Mesothelial cell of epicardium (in vitro differentiated cells): Measurements from ENCODE around the gene MEAK7. TPM values are rescaled to one million over a fixed set of nuclear protein-coding genes. Genes with fewer than 3 reads are reported as not detected.

Experiments
- DNase-seq, 2 experiments: peaks; one replicate each; pipeline ENCODE4 v3.0.0; 2021; ENCODE audit warnings: low spot score in 2 of 2; ENCODE audit not compliant: unreplicated experiment in 2 of 2
- H3K27ac Mint-ChIP-seq: 2 replicates; pipeline ENCODE4 v1.8.0; 2021; ENCODE audit warnings: mixed read lengths
- H3K27me3 Mint-ChIP-seq: 2 replicates; pipeline ENCODE4 v1.8.0; 2021; ENCODE audit warnings: low read depth, mixed read lengths
- H3K36me3 Mint-ChIP-seq: 2 replicates; pipeline ENCODE4 v1.8.0; 2021; ENCODE audit warnings: mixed read lengths
- H3K4me1 Mint-ChIP-seq: 2 replicates; pipeline ENCODE4 v1.8.0; 2021; ENCODE audit warnings: mixed read lengths
- H3K4me3 Mint-ChIP-seq: 2 replicates; pipeline ENCODE4 v1.8.0; 2021; ENCODE audit warnings: mild to moderate bottlenecking, moderate library complexity, mixed read lengths
- H3K9me3 Mint-ChIP-seq: 2 replicates; pipeline ENCODE4 v1.8.0; 2021; ENCODE audit warnings: mixed read lengths
- CTCF ChIP-seq: fragments of 200-600 bp; sonication (generic); IDR thresholded peaks from one replicate; pipeline ENCODE4 v1.5.0; 2021; ENCODE audit warnings: antibody characterized with exemption; ENCODE audit not compliant: unreplicated experiment
- total RNA-seq: library from RNA; stranded (reverse); gene quantifications from 3 replicates; pipeline ENCODE4 v1.2.1, GENCODE V29; 2021

MEAK7 gene
- total RNA-seq, 1 donor from 2014 or later: 42.7 TPM

- H3K27ac Mint-ChIP-seq: no peak overlapping the region
- no peaks in the 10 kb centered on the region for H3K27me3 Mint-ChIP-seq
- peaks cover 28% of the 10 kb centered on the region for H3K36me3 Mint-ChIP-seq
- H3K9me3 Mint-ChIP-seq: no peaks in the 10 kb centered on the region
- H3K4me1 Mint-ChIP-seq: peaks cover 5% of the 10 kb centered on the region
- H3K4me3 Mint-ChIP-seq: no peak overlapping the region
- no peak for DNase-seq
- no peak for TF ChIP-seq CTCF
Measured at GRCh38 chr16:84482001-84482891, 22.2 kb downstream of the MEAK7 start.

- Mint-ChIP-seq H3K9me3 (no peaks in the 10 kb centered on the region), H3K4me3 (no peak overlapping the region), H3K36me3 (peaks cover 28% of the 10 kb centered on the region), H3K27ac (no peak overlapping the region), H3K4me1 (peaks cover 5% of the 10 kb centered on the region), H3K27me3 (no peaks in the 10 kb centered on the region)
- DNase-seq: no peak
- no peak for TF ChIP-seq CTCF
Measured at GRCh38 chr16:84481051-84481735, 23.3 kb downstream of the MEAK7 start.

GRCh38 chr16:84479716-84480450 lies 24.6 kb downstream of the MEAK7 start:
- H3K27me3 Mint-ChIP-seq: no peaks in the 10 kb centered on the region
- no peak for DNase-seq
- peaks cover 5% of the 10 kb centered on the region for H3K4me1 Mint-ChIP-seq
- peaks cover 7% of the 10 kb centered on the region for H3K9me3 Mint-ChIP-seq
- H3K27ac Mint-ChIP-seq: no peak overlapping the region
- no peak overlapping the region for H3K4me3 Mint-ChIP-seq
- TF ChIP-seq CTCF: no peak
- H3K36me3 Mint-ChIP-seq: peaks cover 36% of the 10 kb centered on the region

GRCh38 chr16:84478172-84478947 lies 26.1 kb downstream of the MEAK7 start:
- Mint-ChIP-seq H3K36me3 (peaks cover 42% of the 10 kb centered on the region), H3K27ac (no peak overlapping the region), H3K4me3 (no peak overlapping the region), H3K4me1 (peaks cover 2% of the 10 kb centered on the region), H3K9me3 (peaks cover 20% of the 10 kb centered on the region), H3K27me3 (no peaks in the 10 kb centered on the region)
- no peak for DNase-seq
- no peak for TF ChIP-seq CTCF

DNA sequence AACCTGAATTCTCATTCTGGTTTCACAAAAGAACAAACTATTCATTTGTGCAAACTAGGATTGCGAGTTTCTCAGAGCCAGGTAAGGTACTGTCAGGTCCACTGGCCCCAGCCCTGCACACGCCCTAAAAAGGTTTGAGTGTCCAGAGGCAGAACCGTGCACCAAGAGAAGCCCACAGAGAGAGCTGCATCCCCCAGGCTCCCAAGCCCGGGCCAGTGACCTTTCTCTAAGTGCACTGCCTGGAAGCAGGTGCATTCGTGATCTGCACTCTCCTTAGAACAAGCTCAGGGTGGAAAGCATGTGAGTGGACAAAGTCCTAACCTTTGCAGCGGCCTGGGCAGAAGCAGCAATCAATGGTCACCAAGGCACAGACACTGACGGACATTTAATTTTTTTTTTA lies 26.8 kb downstream of the MEAK7 start:
- H3K27ac Mint-ChIP-seq: no peak overlapping the region
- H3K36me3 Mint-ChIP-seq: peaks cover 46% of the 10 kb centered on the region
- H3K9me3 Mint-ChIP-seq: peaks cover 27% of the 10 kb centered on the region
- no peak for DNase-seq
- no peaks in the 10 kb centered on the region for H3K27me3 Mint-ChIP-seq
- no peak overlapping the region for H3K4me3 Mint-ChIP-seq
- H3K4me1 Mint-ChIP-seq: peaks cover 2% of the 10 kb centered on the region
- TF ChIP-seq CTCF: no peak
